Measurements from ENCODE around the gene SEMA3G.

Gene SEMA3G

GRCh38 chr3:52396907-52397591 lies 47.9 kb downstream of the SEMA3G start:
- FAIRE-seq (no peak), DNase-seq (ENCODE audit: insufficient read length, low spot score) (no peak)
- TF ChIP-seq, protein P1, sequence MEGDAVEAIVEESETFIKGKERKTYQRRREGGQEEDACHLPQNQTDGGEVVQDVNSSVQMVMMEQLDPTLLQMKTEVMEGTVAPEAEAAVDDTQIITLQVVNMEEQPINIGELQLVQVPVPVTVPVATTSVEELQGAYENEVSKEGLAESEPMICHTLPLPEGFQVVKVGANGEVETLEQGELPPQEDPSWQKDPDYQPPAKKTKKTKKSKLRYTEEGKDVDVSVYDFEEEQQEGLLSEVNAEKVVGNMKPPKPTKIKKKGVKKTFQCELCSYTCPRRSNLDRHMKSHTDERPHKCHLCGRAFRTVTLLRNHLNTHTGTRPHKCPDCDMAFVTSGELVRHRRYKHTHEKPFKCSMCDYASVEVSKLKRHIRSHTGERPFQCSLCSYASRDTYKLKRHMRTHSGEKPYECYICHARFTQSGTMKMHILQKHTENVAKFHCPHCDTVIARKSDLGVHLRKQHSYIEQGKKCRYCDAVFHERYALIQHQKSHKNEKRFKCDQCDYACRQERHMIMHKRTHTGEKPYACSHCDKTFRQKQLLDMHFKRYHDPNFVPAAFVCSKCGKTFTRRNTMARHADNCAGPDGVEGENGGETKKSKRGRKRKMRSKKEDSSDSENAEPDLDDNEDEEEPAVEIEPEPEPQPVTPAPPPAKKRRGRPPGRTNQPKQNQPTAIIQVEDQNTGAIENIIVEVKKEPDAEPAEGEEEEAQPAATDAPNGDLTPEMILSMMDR (IDR thresholded peaks at IDR 0.05; ENCODE audit: insufficient read depth, missing control alignments) = no peak

GRCh38 chr3:52396011-52396906 lies 48.6 kb downstream of the SEMA3G start:
- DNase-seq (ENCODE audit: insufficient read length, low spot score) (no peak), FAIRE-seq (no peak)
- TF ChIP-seq, protein P1 (IDR thresholded peaks at IDR 0.05; ENCODE audit: insufficient read depth, missing control alignments) = no peak

DNA sequence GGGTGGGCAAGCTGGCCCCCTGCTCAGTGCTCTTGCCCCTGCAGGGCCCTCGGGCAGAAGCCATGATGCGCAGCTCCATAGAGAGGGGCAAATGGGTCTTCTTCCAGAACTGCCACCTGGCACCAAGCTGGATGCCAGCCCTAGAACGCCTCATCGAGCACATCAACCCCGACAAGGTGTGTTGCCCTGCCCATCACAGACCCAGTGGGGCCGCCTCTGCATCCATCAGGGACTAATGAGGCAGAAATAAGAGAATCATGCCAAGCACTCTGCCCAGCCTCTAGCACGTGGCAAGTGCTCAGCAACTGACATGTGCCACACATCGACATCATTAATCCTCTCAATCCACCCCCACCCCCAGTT lies 49.4 kb downstream of the SEMA3G start:
- DNase-seq (ENCODE audit: insufficient read length, low spot score) (no peak), FAIRE-seq (no peak)
- TF ChIP-seq, protein P1 (IDR thresholded peaks at IDR 0.05; ENCODE audit: insufficient read depth, missing control alignments) = no peak

GRCh38 chr3:52394751-52395502 lies 50.0 kb downstream of the SEMA3G start:
- DNase-seq (ENCODE audit: insufficient read length, low spot score) (no peak), FAIRE-seq (no peak)
- TF ChIP-seq, protein P1 (IDR thresholded peaks at IDR 0.05; ENCODE audit: insufficient read depth, missing control alignments) = no peak

GRCh38 chr3:52393959-52394670 lies 50.8 kb downstream of the SEMA3G start:
- DNase-seq (ENCODE audit: insufficient read length, low spot score) (no peak), FAIRE-seq (no peak)
- TF ChIP-seq, protein P1 (IDR thresholded peaks at IDR 0.05; ENCODE audit: insufficient read depth, missing control alignments) = no peak

GRCh38 chr3:52393131-52393807 lies 51.6 kb downstream of the SEMA3G start:
- TF ChIP-seq, protein P1 (IDR thresholded peaks at IDR 0.05; ENCODE audit: insufficient read depth, missing control alignments) = no peak
- FAIRE-seq = no peak
- no peak for DNase-seq (ENCODE audit: insufficient read length, low spot score)
